HEK293 (cell line): ENCODE data around the gene NLK.

Source experiments
- CTCF ChIP-seq: fragments of 450-650 bp; formaldehyde crosslinking; IDR thresholded peaks from 2 replicates; pipeline ENCODE4 v1.5.1; 2016; ENCODE audit warnings: missing biosample characterization, missing genetic modification characterization
- REST ChIP-seq: fragments of 450-650 bp; formaldehyde crosslinking; IDR thresholded peaks from 2 replicates; pipeline ENCODE4 v1.5.1; 2016; ENCODE audit warnings: missing biosample characterization, missing genetic modification characterization
- ZNF157 ChIP-seq: fragments of 450-650 bp; formaldehyde crosslinking; IDR thresholded peaks from 2 replicates; pipeline ENCODE4 v1.5.1; 2016; ENCODE audit warnings: missing biosample characterization, missing genetic modification characterization
- ZNF202 ChIP-seq: fragments of 450-650 bp; formaldehyde crosslinking; IDR thresholded peaks from 2 replicates; pipeline ENCODE4 v1.5.1; 2016; ENCODE audit warnings: missing biosample characterization, missing genetic modification characterization, borderline replicate concordance
- ZNF248 ChIP-seq: fragments of 450-650 bp; formaldehyde crosslinking; IDR thresholded peaks from 2 replicates; pipeline ENCODE4 v1.5.1; 2017; ENCODE audit warnings: missing biosample characterization, missing genetic modification characterization
- ZNF274 ChIP-seq, 2 experiments: fragments of 200-500 bp in 1 of 2; fragments of 450-650 bp in 1 of 2; sonication (Bioruptor generic) in 1 of 2; formaldehyde crosslinking in 1 of 2; IDR thresholded peaks; 2 replicates each; pipeline versions ENCODE4 v1.5.1 to v1.6.1; 2014 to 2016; ENCODE audit warnings: borderline replicate concordance in 1 of 2, inconsistent platforms in 1 of 2, low read length in 1 of 2, missing biosample characterization in 1 of 2, missing genetic modification characterization in 1 of 2
- ZNF37A ChIP-seq: fragments of 450-650 bp; IDR thresholded peaks from 2 replicates; pipeline ENCODE4 v1.5.1; 2018; ENCODE audit warnings: missing biosample characterization, missing genetic modification characterization
- ZNF513 ChIP-seq: fragments of 450-650 bp; IDR thresholded peaks from 2 replicates; pipeline ENCODE4 v1.5.1; 2018; ENCODE audit warnings: missing biosample characterization, missing genetic modification characterization

- TF ChIP-seq ZNF274 (IDR thresholded peaks at IDR 0.05; ENCODE audit: low read length): no peak
- no peak for TF ChIP-seq ZNF274 (tag by site-specific recombination; IDR thresholded peaks at IDR 0.05; ENCODE audit: borderline replicate concordance)
- no peak for TF ChIP-seq ZNF513 (tag by site-specific recombination)
- TF ChIP-seq CTCF: no peak
- TF ChIP-seq ZNF248 (tag by site-specific recombination): no peak
- no peak for TF ChIP-seq ZNF157 (tag by site-specific recombination)
- TF ChIP-seq REST (tag by site-specific recombination): no peak
- no peak for TF ChIP-seq ZNF202 (tag by site-specific recombination)
- no peak for TF ChIP-seq ZNF37A (tag by site-specific recombination)
These were observed 13.2 kb downstream of the NLK start for GRCh38 chr17:28055546-28056275.
